Measurements from ENCODE around the gene CDC6.

DNA sequence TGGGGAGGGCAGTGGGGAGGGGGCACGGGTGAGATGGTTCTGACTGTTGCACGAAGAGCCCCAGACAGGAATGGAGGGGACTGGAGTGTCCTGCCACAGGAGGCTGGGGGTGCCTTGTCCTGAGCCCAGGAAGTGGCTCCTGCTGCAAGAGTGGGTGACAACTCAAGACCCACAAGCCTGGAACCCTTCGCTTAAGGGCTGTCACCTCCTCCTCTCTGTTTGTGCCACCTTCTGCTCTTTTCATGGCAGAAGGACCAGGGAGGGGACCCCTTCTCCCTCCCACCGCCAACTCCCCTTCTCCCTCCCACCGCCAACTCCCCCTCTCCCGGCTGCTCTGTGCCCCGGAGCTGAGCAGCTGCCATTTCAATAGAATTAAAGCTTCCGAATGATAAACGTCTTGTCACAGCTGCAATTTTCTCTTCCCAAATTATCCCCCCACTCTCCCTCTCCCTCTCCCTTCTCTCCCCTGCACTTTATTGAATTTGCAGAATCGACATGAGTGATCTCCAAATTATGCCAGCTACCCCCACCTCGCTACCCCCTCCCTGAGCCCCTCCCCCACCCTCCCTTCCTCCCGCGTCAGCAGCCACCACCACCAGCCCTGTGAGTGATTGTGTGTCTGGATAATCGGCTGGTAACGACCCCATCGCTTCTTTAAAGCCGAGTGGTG is 63.1 kb downstream of the CDC6 start:
- no peak; the same call in 1 of the 2 replicates for TF ChIP-seq GATA2 (IDR thresholded peaks at IDR 0.05; ENCODE audit: low read depth, low read length)
- TF ChIP-seq GATA3 (IDR thresholded peaks at IDR 0.05; ENCODE audit: low read depth, low read length), result no peak

Measured in SH-SY5Y (cell line).